Measurements from ENCODE around the gene ARHGEF37. TPM values are rescaled to one million over a fixed set of nuclear protein-coding genes. Genes with fewer than 3 reads are reported as not detected.

The ARHGEF37 gene
- total and polyA plus RNA-seq, 2 of the 8 experiments (the other 6 are each of a cell fraction or from before 2014, with no cell fraction given): 0.21 to 0.48 TPM

DNA sequence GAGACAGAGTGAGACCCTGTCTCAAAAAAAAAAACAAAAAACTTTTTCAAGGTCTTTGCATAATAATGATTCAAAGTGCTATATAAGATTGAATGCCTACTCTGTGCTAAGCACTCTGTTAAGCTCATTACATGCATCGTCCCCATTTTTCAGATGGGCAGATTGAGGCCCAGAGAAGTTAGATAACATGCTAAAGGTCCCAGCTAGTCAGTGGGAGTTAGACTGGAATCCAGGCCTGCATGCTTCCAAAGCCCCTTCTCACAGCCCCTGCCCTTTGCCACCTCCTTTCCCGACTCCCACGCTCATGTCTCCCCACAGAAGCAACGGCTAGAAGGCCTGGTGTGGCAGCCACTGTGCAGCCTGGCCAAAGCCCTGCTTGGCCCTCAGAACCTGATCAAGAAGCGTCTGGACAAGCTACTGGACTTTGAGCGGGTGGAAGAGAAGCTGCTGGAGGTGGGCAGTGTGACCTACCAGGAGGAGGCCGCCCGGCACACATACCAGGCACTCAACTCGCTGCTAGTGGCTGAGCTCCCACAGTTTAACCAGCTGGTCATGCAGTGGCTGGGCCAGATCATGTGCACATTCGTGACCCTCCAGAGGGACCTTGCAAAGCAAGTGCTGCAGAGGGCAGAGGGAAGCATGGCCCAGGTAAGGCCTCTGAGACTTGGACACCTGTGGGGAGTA, 40.3 kb downstream of the ARHGEF37 start (continued):
- TF ChIP-seq SIN3A (conservative IDR thresholded peaks at IDR 0.05 in 1 of 2, IDR thresholded peaks at IDR 0.05 in 1 of 2; ENCODE audit: low read depth in 1 of 2, low read length in 2 of 2) (no peak), GTF2F1 (IDR thresholded peaks at IDR 0.05; ENCODE audit: borderline replicate concordance, low read depth, low read length) (no peak)
